ENCODE measurements around the gene ALG5.

The ALG5 gene

DNA sequence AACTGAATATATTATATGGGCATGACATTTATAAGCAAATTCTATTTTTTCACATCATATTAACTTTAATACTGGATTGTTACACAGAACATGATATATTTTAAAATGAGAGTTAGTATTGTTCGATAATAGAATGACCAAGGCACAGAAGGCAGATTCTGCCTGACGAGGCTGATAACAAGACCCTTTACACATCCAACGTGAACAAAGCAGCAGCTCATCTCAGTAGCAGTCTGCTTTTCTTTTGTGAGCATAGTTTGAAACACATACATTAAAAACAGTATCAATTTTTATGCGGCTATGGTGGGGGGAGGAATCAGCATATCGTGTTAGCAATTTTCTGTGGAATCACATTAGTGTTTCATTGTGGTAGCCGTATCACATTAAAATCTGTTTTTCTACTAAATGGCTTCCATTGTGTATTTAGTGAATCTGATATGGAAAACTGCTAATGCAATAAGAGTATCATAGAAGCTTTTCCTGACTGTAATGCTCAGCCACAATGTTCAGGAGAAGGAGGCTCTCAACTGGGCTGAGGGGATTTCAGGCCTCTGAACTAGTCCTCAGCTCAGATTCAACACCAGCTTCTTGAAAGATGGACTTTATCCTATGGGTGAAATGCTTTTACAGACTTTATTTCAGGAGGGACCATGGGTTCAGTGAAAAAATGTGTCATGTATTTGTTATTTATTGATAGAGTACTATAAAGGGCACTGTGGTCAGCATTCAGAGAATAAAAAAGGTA, 83.1 kb downstream of the ALG5 start:
- ATAC-seq (replicated peaks) (no peak), DNase-seq (no peak)
- H3K4me1 Mint-ChIP-seq: peaks cover 4 to 8% of the 10 kb centered on the region in 2 donors
- H3K36me3 Mint-ChIP-seq: no peaks in the 10 kb centered on the region
- no peak overlapping the region for H3K4me3 Mint-ChIP-seq
- H3K9me3 Mint-ChIP-seq: no peaks in the 10 kb centered on the region
- H3K27me3 Mint-ChIP-seq: peaks cover 54 to 58% of the 10 kb centered on the region in 2 donors
- H3K27ac Mint-ChIP-seq: no peak overlapping the region

GRCh38 chr13:36915106-36915505, 84.0 kb downstream of the ALG5 start:
- Mint-ChIP-seq H3K36me3 (no peaks in the 10 kb centered on the region), H3K4me3 (no peak overlapping the region), H3K9me3 (no peaks in the 10 kb centered on the region), H3K27ac (no peak overlapping the region), H3K27me3 (peaks cover 55 to 56% of the 10 kb centered on the region in 2 donors), H3K4me1 (peaks cover 2 to 8% of the 10 kb centered on the region in 2 donors)
- no peak for DNase-seq
- no peak for ATAC-seq (replicated peaks)

- no peak overlapping the region for H3K4me3 Mint-ChIP-seq
- DNase-seq (no peak), ATAC-seq (replicated peaks) (no peak)
- peaks cover 2 to 7% of the 10 kb centered on the region in 2 donors for H3K4me1 Mint-ChIP-seq
- H3K27me3 Mint-ChIP-seq: peaks cover 56% of the 10 kb centered on the region in 2 donors
- no peaks in the 10 kb centered on the region for H3K9me3 Mint-ChIP-seq
- no peak overlapping the region for H3K27ac Mint-ChIP-seq
- H3K36me3 Mint-ChIP-seq: no peaks in the 10 kb centered on the region
Measured at GRCh38 chr13:36914648-36915047, 84.5 kb downstream of the ALG5 start.

- H3K4me1 Mint-ChIP-seq: peaks cover 0 to 2% of the 10 kb centered on the region in 2 donors
- H3K36me3 Mint-ChIP-seq: no peaks in the 10 kb centered on the region
- no peak overlapping the region for H3K27ac Mint-ChIP-seq
- peaks cover 45 to 48% of the 10 kb centered on the region in 2 donors for H3K27me3 Mint-ChIP-seq
- H3K4me3 Mint-ChIP-seq: no peak overlapping the region
- ATAC-seq (replicated peaks) (no peak), DNase-seq (no peak)
- H3K9me3 Mint-ChIP-seq: no peaks in the 10 kb centered on the region
Measured at GRCh38 chr13:36913463-36913862, 85.7 kb downstream of the ALG5 start.

DNA sequence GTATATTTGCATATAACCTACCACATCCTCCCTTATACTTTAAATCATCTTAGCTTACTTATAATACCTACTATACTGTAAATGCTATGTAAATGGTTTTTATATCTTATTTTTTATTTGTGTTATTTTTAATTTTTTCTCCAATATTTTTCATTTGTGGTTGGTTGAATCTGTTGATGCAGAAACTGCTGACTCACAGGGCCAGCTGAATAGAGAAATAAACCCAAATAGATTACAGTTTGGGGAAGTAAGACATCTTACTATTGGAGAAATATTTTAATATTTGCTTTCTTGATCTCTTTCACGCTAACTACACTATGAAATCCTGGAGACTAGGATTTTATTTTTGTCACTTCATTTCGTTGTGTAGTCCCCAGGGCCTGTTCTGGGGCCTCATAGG, 86.2 kb downstream of the ALG5 start:
- H3K27ac Mint-ChIP-seq: no peak overlapping the region
- no peak overlapping the region for H3K4me3 Mint-ChIP-seq
- H3K9me3 Mint-ChIP-seq: no peaks in the 10 kb centered on the region
- H3K36me3 Mint-ChIP-seq: no peaks in the 10 kb centered on the region
- ATAC-seq (replicated peaks): no peak
- H3K4me1 Mint-ChIP-seq: peaks cover 0 to 2% of the 10 kb centered on the region in 2 donors
- H3K27me3 Mint-ChIP-seq: peaks cover 40 to 48% of the 10 kb centered on the region in 2 donors
- no peak for DNase-seq

GRCh38 chr13:36912369-36912768, 86.8 kb downstream of the ALG5 start:
- H3K27ac Mint-ChIP-seq: no peak overlapping the region
- ATAC-seq (replicated peaks) (no peak), DNase-seq (no peak)
- H3K27me3 Mint-ChIP-seq: peaks cover 34 to 44% of the 10 kb centered on the region in 2 donors
- H3K4me3 Mint-ChIP-seq: no peak overlapping the region
- no peaks in the 10 kb centered on the region for H3K9me3 Mint-ChIP-seq
- H3K4me1 Mint-ChIP-seq: peaks cover 0 to 2% of the 10 kb centered on the region in 2 donors
- H3K36me3 Mint-ChIP-seq: no peaks in the 10 kb centered on the region

- H3K4me1 Mint-ChIP-seq: peaks cover 0 to 2% of the 10 kb centered on the region in 2 donors
- no peak for DNase-seq
- no peak overlapping the region for H3K27ac Mint-ChIP-seq
- ATAC-seq (replicated peaks): no peak
- no peaks in the 10 kb centered on the region for H3K9me3 Mint-ChIP-seq
- no peak overlapping the region for H3K4me3 Mint-ChIP-seq
- no peaks in the 10 kb centered on the region for H3K36me3 Mint-ChIP-seq
- peaks cover 17 to 33% of the 10 kb centered on the region in 2 donors for H3K27me3 Mint-ChIP-seq
Measured at GRCh38 chr13:36910545-36910944, 88.6 kb downstream of the ALG5 start.

- no peaks in the 10 kb centered on the region for H3K9me3 Mint-ChIP-seq
- no peaks in the 10 kb centered on the region for H3K4me1 Mint-ChIP-seq
- peaks cover 14 to 17% of the 10 kb centered on the region in 2 donors for H3K27me3 Mint-ChIP-seq
- no peak for DNase-seq
- H3K27ac Mint-ChIP-seq: no peak overlapping the region
- no peak overlapping the region for H3K4me3 Mint-ChIP-seq
- H3K36me3 Mint-ChIP-seq: no peaks in the 10 kb centered on the region
- ATAC-seq (replicated peaks): no peak
Measured at GRCh38 chr13:36907821-36908220, 91.3 kb downstream of the ALG5 start.

- Mint-ChIP-seq H3K27me3 (peaks cover 14 to 16% of the 10 kb centered on the region in 2 donors), H3K4me3 (no peak overlapping the region), H3K27ac (no peak overlapping the region), H3K9me3 (no peaks in the 10 kb centered on the region), H3K36me3 (no peaks in the 10 kb centered on the region), H3K4me1 (no peaks in the 10 kb centered on the region)
- DNase-seq (no peak), ATAC-seq (replicated peaks) (no peak)
Measured at GRCh38 chr13:36907266-36907665, 91.9 kb downstream of the ALG5 start.

GRCh38 chr13:36905944-36906343, 93.2 kb downstream of the ALG5 start:
- Mint-ChIP-seq H3K9me3 (no peaks in the 10 kb centered on the region), H3K4me1 (no peaks in the 10 kb centered on the region), H3K27me3 (peaks cover 11 to 14% of the 10 kb centered on the region in 2 donors), H3K36me3 (no peaks in the 10 kb centered on the region), H3K27ac (no peak overlapping the region), H3K4me3 (no peak overlapping the region)
- ATAC-seq (replicated peaks) (no peak), DNase-seq (no peak)

DNA sequence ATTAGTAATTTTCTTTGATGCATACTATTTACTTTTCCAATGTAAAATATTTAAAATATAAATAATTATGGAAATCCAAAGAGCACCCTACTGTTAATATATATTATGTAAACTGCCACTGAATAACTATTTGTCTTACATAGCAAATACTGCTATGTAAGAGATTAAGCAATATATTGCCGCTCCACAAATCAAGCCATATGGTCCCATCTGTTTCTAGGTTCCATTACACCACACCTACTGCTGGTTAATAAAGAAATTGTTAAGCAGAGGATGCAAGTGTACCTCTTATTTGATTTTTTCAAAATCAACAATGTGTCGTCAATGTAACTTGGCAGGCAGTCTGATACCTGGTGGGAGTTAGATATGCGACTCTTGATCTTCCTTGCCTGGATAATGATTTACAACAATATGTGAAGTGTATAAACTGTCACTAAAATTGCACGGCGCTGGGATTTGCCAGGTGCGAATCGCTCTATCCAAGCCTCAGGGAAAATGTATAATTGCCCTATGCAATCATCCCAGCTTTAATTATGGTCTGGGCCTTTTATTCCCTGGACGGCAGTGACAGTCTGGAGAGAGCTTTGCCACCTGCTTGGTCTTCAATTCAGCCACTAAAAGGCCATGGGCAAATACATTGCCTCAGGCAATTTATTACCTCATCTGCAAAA, 95.1 kb downstream of the ALG5 start:
- no peak for DNase-seq
- Mint-ChIP-seq H3K4me1 (no peaks in the 10 kb centered on the region), H3K27me3 (peaks cover 4 to 13% of the 10 kb centered on the region in 2 donors), H3K9me3 (peaks cover 0 to 3% of the 10 kb centered on the region in 2 donors), H3K4me3 (no peak overlapping the region), H3K27ac (no peak overlapping the region), H3K36me3 (no peaks in the 10 kb centered on the region)
- no peak for ATAC-seq (replicated peaks)
